Bronchial epithelial cell (primary cell): Measurements from ENCODE around the gene TMEM94. TPM values are rescaled to one million over a fixed set of nuclear protein-coding genes. Genes with fewer than 3 reads are reported as not detected.

ENCODE experiments used
- DNase-seq: peaks from one replicate; pipeline ENCODE4 v3.0.0-alpha.2; 2010; ENCODE audit warnings: low read depth
- FAIRE-seq: peaks from 2 replicates; lab custom pipeline; 2011; peaks lifted over from hg19 to GRCh38; lab: Jason Lieb, UNC
- H3K27me3 ChIP-seq: 2 replicates; pipeline ENCODE4 v1.5.1; 2011; ENCODE audit warnings: low read length; ENCODE audit not compliant: control insufficient read depth, insufficient read depth
- H3K36me3 ChIP-seq: 2 replicates; pipeline ENCODE4 v1.5.1; 2011; ENCODE audit warnings: low read length; ENCODE audit not compliant: control insufficient read depth, insufficient read depth
- H3K4me3 ChIP-seq: 2 replicates; pipeline ENCODE4 v1.5.1; 2011; ENCODE audit warnings: mild to moderate bottlenecking, low read depth, low read length, control low read depth
- total RNA-seq: library from RNA; depleted of rRNA; stranded (reverse); fragments of >200 nt; gene quantifications from 2 replicates; pipeline ENCODE4 v1.2.1, GENCODE V29; 2014
- TF ChIP-seq, protein P1 (sequence below): IDR thresholded peaks from 2 replicates; pipeline ENCODE4 v1.5.1; 2011; ENCODE audit warnings: mild to moderate bottlenecking, moderate library complexity, low read length, control low read depth, inconsistent platforms; ENCODE audit not compliant: insufficient read depth, severe bottlenecking

TMEM94 gene
- total RNA-seq, 1 donor from 2014 or later, result 13.7 TPM

DNA sequence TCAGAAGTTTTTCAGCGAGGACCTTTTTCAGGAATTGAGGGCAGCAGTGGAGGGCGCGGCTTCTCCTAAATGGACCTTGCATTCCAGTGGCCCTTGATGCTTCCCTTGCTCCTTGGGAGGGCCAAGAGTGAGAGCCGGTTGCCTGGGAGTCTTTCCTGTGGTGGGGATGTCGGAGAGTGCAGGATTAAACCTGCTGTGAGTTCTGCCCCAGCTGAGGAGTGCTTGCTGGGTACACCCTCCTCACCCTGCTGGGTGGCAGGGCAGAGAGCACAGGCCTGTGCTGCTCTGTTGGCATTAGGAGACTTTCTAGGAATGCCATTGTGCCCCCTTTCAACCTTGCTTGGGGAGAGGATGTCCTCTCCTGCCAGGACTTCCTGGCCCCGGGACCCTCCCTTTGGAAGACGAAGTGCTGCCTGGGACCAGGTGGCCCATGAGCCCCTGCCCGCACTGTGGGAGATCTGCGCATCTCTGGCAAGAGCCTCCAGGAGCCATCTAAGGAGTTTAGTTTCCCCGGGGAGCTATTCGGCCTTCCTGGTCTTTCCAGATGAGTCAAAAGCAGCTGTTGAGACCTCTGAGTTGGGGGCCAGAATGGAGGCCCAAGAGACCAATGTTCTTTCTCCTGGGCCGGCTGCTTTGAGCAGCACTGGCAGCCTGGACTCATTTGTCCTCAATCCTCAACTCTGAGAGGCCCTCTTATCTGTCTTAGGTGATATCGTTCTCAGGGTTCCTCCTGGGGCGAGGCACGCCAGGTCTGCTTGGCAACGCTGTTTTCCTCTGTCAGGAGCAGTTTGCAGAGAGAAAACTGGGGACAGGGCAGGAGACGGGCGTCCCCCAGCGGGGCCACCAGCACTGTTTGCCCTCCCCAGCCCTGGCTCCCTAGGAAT lies 74.6 kb downstream of the TMEM94 start:
- Histone ChIP-seq H3K27me3 (no peaks in the 10 kb centered on the region), H3K36me3 (peaks cover 2% of the 10 kb centered on the region), H3K4me3 (no peak overlapping the region)
- DNase-seq (no peak), FAIRE-seq (no peak)
- TF ChIP-seq, protein P1, sequence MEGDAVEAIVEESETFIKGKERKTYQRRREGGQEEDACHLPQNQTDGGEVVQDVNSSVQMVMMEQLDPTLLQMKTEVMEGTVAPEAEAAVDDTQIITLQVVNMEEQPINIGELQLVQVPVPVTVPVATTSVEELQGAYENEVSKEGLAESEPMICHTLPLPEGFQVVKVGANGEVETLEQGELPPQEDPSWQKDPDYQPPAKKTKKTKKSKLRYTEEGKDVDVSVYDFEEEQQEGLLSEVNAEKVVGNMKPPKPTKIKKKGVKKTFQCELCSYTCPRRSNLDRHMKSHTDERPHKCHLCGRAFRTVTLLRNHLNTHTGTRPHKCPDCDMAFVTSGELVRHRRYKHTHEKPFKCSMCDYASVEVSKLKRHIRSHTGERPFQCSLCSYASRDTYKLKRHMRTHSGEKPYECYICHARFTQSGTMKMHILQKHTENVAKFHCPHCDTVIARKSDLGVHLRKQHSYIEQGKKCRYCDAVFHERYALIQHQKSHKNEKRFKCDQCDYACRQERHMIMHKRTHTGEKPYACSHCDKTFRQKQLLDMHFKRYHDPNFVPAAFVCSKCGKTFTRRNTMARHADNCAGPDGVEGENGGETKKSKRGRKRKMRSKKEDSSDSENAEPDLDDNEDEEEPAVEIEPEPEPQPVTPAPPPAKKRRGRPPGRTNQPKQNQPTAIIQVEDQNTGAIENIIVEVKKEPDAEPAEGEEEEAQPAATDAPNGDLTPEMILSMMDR, result no peak

DNA sequence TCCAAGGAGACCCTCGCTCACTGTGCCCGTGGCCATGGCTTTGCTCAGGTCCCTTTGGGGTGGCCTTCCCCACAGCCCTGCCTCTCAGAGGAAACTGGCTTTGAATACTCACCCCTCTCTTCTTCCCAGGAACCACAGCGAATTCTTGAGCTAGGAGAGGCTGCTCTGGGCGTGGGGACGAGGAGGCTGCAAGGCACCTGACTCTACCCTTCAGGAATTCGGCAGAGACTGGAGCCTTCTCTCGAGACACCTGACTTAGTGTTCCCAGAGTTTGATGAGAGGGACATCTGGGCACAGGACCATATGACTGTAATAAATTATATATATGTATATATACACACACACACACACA lies 75.3 kb downstream of the TMEM94 start:
- H3K27me3 ChIP-seq, result no peaks in the 10 kb centered on the region
- DNase-seq (peak; percentile 56), FAIRE-seq (no peak)
- TF ChIP-seq, protein P1, result no peak
- H3K36me3 ChIP-seq, result peaks cover 2% of the 10 kb centered on the region
- H3K4me3 ChIP-seq, result no peak overlapping the region

DNA sequence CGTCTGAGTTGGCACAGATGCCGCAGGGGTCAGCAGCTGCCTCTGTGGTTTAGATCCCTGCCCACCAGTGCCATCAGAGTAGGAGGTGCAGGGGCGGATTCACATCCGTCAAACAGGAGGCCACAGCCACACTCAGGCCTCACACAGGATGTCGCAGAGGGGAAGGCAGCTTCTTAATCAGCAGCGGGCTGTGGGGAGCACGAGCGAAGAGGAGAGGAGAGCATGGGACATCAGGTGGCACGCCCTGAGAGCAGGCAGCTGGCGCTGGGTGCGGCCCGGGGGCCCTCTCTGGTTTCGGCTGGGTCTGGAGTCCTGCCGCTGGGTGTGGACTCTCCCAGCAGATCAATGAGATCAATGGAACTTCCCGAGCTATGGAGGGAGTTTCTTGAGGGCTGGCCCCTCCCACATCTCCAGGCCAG lies 78.7 kb downstream of the TMEM94 start:
- H3K27me3 ChIP-seq, result no peaks in the 10 kb centered on the region
- no peak overlapping the region for H3K4me3 ChIP-seq
- TF ChIP-seq, protein P1, result no peak
- H3K36me3 ChIP-seq, result peaks cover 2% of the 10 kb centered on the region
- DNase-seq (no peak), FAIRE-seq (no peak)

DNA sequence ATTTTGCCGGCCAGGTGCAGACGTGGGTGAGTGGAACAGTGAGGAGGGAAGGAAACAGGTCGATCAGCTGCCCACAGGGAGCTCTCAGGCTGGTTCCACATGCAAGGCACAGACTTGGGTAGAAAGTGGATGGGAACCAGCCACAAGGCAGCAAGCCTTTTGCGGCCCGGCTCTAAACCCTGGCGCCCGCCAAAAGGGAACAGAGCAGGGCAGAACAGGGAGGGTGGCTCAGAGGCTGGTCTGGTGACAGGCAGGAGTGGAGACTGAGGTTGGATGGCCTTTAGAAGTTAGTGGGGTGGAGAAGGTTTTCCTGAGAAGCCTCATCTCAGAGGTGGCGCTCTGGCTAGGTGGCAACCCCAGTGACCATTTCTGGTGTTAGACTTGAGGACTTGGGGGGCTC lies 79.4 kb downstream of the TMEM94 start:
- TF ChIP-seq, protein P1, result no peak
- H3K27me3 ChIP-seq, result no peaks in the 10 kb centered on the region
- no peak overlapping the region for H3K4me3 ChIP-seq
- H3K36me3 ChIP-seq, result peaks cover 2% of the 10 kb centered on the region
- FAIRE-seq (no peak), DNase-seq (no peak)

DNA sequence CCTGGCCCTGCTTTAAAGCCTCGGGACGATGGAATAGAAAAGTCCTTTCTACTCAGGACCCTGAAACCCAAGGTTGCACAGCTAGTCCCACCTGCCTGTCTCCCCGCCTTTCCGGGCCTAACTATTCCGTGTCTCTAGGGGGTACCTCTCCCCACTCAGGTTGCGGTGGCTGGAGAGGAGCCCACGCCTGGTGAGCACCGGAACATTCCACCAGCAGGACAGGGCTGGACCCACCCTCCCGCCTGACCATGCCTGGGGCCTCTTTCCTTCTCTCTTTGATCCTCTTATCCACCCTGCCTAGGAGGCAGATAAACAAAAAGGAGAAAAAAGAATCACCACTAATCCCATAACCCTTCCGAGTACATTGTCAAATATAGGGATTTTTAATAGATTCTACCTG lies 79.9 kb downstream of the TMEM94 start:
- no peak for FAIRE-seq
- Histone ChIP-seq H3K36me3 (peaks cover 2% of the 10 kb centered on the region), H3K27me3 (no peaks in the 10 kb centered on the region), H3K4me3 (no peak overlapping the region)
- DNase-seq, result no peak
- TF ChIP-seq, protein P1, result no peak
